HCT116 (cell line): ENCODE data around the gene ISCU. TPM values are rescaled to one million over a fixed set of nuclear protein-coding genes. Genes with fewer than 3 reads are reported as not detected.

ENCODE experiments used
- ATAC-seq: fragments of 200-7000 bp; cut with Tn5 transposase; 2 replicates; pipeline ENCODE4 v1.9.1; 2020; ENCODE audit warnings: mild to moderate bottlenecking, moderate library complexity
- BruUV-seq: library from RNA; stranded (reverse); fragments of 400-500 nt; replicated peaks from 2 replicates; lab custom pipeline; 2021; lab: Mats Ljungman, UMichigan
- CTCF ChIA-PET: fragments of 300-600 bp; sonication (Branson Sonifier 250); formaldehyde crosslinking; loops from one replicate; lab custom pipeline; 2021; ENCODE audit warnings: antibody characterized with exemption; lab: Charles Lee
- POLR2A ChIA-PET: fragments of 300-600, 350-600 bp; sonication (Branson Sonifier 250); formaldehyde crosslinking; loops from one replicate; lab custom pipeline; 2021; ENCODE audit warnings: antibody characterized with exemption; lab: Charles Lee
- RAD21 ChIA-PET, 2 experiments: fragments of 300-600 bp; sonication (Branson Sonifier 250); formaldehyde crosslinking; loops; one replicate each; lab custom pipeline; 2023; ENCODE audit warnings: low total read pairs in 2 of 2; ENCODE audit not compliant: uncharacterized antibody in 2 of 2, unreplicated experiment in 2 of 2, low non-redundant PET in 1 of 2; lab: Charles Lee
- DNase-seq: peaks from one replicate; pipeline ENCODE4 v3.0.0-alpha.2; 2010; ENCODE audit warnings: low read depth, low spot score
- H2AFZ ChIP-seq: fragments of 200-600 bp; shearing (Covaris generic), sonication (generic); 2 replicates; pipeline ENCODE4 v1.6.1; 2017; ENCODE audit warnings: low read depth, mixed run types, mixed read lengths, antibody characterized with exemption, low read length; ENCODE audit not compliant: poor library complexity, severe bottlenecking
- H3K27ac ChIP-seq: 2 replicates; pipeline ENCODE4 v1.5.1; 2012; ENCODE audit warnings: low read depth, low read length
- H3K27me3 ChIP-seq: fragments of 200-600 bp; sonication (generic); 2 replicates; pipeline ENCODE4 v1.6.1; 2016; ENCODE audit warnings: mixed run types, low read length, mixed read lengths; ENCODE audit not compliant: insufficient read depth
- H3K36me3 ChIP-seq, 2 experiments: fragments of 200-500 bp in 1 of 2; fragments of 200-600 bp in 1 of 2; sonication (Bioruptor generic) in 1 of 2; sonication (generic) in 1 of 2; 2 replicates each; pipeline versions ENCODE4 v1.5.1 to v1.6.1; 2014 to 2016; ENCODE audit warnings: low read length in 2 of 2, inconsistent platforms in 1 of 2, mixed read lengths in 1 of 2, mixed run types in 1 of 2; ENCODE audit not compliant: insufficient read depth in 2 of 2, control insufficient read depth in 1 of 2
- H3K4me1 ChIP-seq, 2 experiments: fragments of 200-600 bp in 1 of 2; sonication (generic) in 1 of 2; 2 replicates each; pipeline versions ENCODE4 v1.5.1 to v1.6.1; 2012 to 2017; ENCODE audit warnings: low read length in 2 of 2, inconsistent platforms in 1 of 2, mild to moderate bottlenecking in 1 of 2, mixed read lengths in 1 of 2, mixed run types in 1 of 2, moderate library complexity in 1 of 2; ENCODE audit not compliant: insufficient read depth in 2 of 2, control insufficient read depth in 1 of 2
- H3K4me2 ChIP-seq: fragments of 200-600 bp; sonication (generic); 2 replicates; pipeline ENCODE4 v1.6.1; 2017; ENCODE audit warnings: mixed run types, low read length, mixed read lengths
- H3K4me3 ChIP-seq, 2 experiments: fragments of 200-600 bp in 1 of 2; sonication (generic) in 1 of 2; replicated peaks in 1 of 2; 2 replicates each; pipeline ENCODE4 v1.5.1; 2011 to 2016; ENCODE audit warnings: low read length in 2 of 2, control low read depth in 1 of 2, low read depth in 1 of 2, mild to moderate bottlenecking in 1 of 2, mixed read lengths in 1 of 2, mixed run types in 1 of 2
- H3K79me2 ChIP-seq: fragments of 200-600 bp; sonication (generic); 2 replicates; pipeline ENCODE4 v1.6.1; 2017; ENCODE audit warnings: mild to moderate bottlenecking, mixed run types, low read length, moderate library complexity, mixed read lengths; ENCODE audit not compliant: insufficient read depth
- H3K9ac ChIP-seq: fragments of 200-600 bp; sonication (generic); 2 replicates; pipeline ENCODE4 v1.6.1; 2016; ENCODE audit warnings: low read length, mixed read lengths
- H3K9me2 ChIP-seq: fragments of 200-600 bp; sonication (generic), shearing (Covaris generic); 2 replicates; pipeline ENCODE4 v1.6.1; 2017; ENCODE audit warnings: mixed run types, mild to moderate bottlenecking, moderate library complexity; ENCODE audit not compliant: insufficient read depth
- H3K9me3 ChIP-seq, 2 experiments: fragments of 200-500 bp in 1 of 2; fragments of 200-600 bp in 1 of 2; sonication (Bioruptor generic) in 1 of 2; sonication (generic) in 1 of 2; 2 replicates each; pipeline ENCODE4 v1.6.1; 2014 to 2017; ENCODE audit warnings: low read length in 2 of 2, mixed read lengths in 2 of 2, inconsistent platforms in 1 of 2, low read depth in 1 of 2, mild to moderate bottlenecking in 1 of 2, mixed run types in 1 of 2, moderate library complexity in 1 of 2; ENCODE audit not compliant: control insufficient read depth in 1 of 2, insufficient read depth in 1 of 2
- H4K20me1 ChIP-seq: fragments of 200-600 bp; sonication (generic), shearing (Covaris generic); 2 replicates; pipeline ENCODE4 v1.6.1; 2017; ENCODE audit warnings: mixed run types, mild to moderate bottlenecking, moderate library complexity; ENCODE audit not compliant: insufficient read depth
- CBX3 ChIP-seq: IDR thresholded peaks from 2 replicates; pipeline ENCODE4 v1.6.1; 2012; ENCODE audit warnings: low read depth
- ELF1 ChIP-seq: IDR thresholded peaks from 2 replicates; pipeline ENCODE4 v1.6.1; 2012; ENCODE audit warnings: low read depth, borderline replicate concordance
- EZH2 ChIP-seq: fragments of 200-600 bp; sonication (generic); IDR thresholded peaks from 2 replicates; pipeline ENCODE4 v1.6.1; 2017; ENCODE audit warnings: antibody characterized with exemption, mixed run types
- JUND ChIP-seq: IDR thresholded peaks from 2 replicates; pipeline ENCODE4 v1.6.1; 2012
- POLR2A ChIP-seq: IDR thresholded peaks from 2 replicates; pipeline ENCODE4 v1.7.0; 2011; ENCODE audit warnings: borderline replicate concordance; ENCODE audit not compliant: insufficient read depth, insufficient read length; ENCODE audit errors: extremely low read depth
- RAD21 ChIP-seq: IDR thresholded peaks from 2 replicates; pipeline ENCODE4 v1.6.1; 2012; ENCODE audit warnings: low read depth, mild to moderate bottlenecking
- SIN3A ChIP-seq: IDR thresholded peaks from 2 replicates; pipeline ENCODE4 v1.6.1; 2012; ENCODE audit warnings: low read depth
- TCF7L2 ChIP-seq: IDR thresholded peaks from 2 replicates; pipeline ENCODE4 v1.7.0; 2011; ENCODE audit warnings: borderline replicate concordance, inconsistent platforms; ENCODE audit not compliant: insufficient read depth, insufficient read length; ENCODE audit errors: extremely low read depth
- ZFX ChIP-seq: fragments of 450-650 bp; IDR thresholded peaks from 2 replicates; pipeline ENCODE4 v1.6.1; 2017
- ZNF274 ChIP-seq: fragments of 200-500 bp; sonication (Bioruptor generic); IDR thresholded peaks from 2 replicates; pipeline ENCODE4 v1.6.1; 2014; ENCODE audit warnings: mild to moderate bottlenecking, low read depth, low read length, inconsistent platforms
- intact Hi-C: fragments of 100-400 bp; cut with micrococcal nuclease; formaldehyde crosslinking; loops from 2 replicates; pipeline ENCODE4 v1.10.0; 2022
- total RNA-seq: library from RNA; stranded (reverse); gene quantifications from one replicate; pipeline ENCODE4 v1.2.1, GENCODE V29; 2021; ENCODE audit not compliant: unreplicated experiment
- TF ChIP-seq, protein P1 (sequence below): IDR thresholded peaks from 2 replicates; pipeline ENCODE4 v1.6.1; 2012
- TF ChIP-seq, protein P2 (sequence below): IDR thresholded peaks from 2 replicates; pipeline ENCODE4 v1.6.1; 2012
- TF ChIP-seq, protein P3 (sequence below): IDR thresholded peaks from 2 replicates; pipeline ENCODE4 v1.6.1; 2011; ENCODE audit warnings: mild to moderate bottlenecking, low read length, moderate library complexity; ENCODE audit not compliant: insufficient replicate concordance; ENCODE audit errors: extremely low read depth

ISCU gene
- total RNA-seq, 1 experiment from 2014 or later: 89.6 TPM

DNA sequence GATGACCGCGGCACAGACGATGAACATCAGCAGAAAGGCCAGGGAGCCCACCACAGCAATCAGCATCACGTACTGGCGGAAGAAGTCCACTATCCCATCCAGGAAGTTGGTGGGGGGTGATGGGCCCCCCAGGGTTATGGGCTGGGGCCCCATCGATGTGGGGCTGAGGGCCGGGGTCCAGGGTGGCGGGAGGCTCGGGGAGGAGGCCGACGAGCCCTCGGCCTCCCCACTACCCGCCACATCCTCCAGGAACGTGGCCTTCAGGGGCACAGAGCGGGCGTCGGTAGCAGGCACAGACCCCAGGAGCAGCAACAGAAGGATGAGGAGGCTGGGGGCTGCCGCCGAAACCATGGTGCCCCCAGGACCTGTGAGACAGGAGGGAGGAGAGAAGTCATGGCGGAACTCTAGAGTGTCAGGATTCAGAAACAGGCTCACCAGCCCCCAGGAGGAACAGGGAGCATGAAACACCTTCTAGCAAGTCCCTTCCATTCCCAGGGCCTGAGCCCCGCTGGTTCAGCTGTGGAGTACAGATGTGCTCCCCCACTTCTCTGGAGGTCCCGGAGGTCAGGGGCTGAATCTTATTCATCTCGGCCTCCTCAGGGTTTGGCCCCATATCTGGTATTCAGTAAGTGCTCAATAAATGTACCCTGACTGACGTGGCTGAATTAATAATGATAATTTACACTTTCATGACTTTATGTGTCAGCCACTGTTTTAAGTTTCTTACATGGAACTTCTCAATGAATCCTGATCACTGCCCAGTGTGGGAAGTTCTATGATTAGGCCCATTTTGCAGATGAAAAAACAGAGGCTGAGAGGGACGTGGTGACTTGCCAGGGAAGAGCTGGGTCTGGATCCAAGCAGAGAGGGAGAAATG is 29.9 kb downstream of the ISCU start (continued):
- TF ChIP-seq, protein P1, sequence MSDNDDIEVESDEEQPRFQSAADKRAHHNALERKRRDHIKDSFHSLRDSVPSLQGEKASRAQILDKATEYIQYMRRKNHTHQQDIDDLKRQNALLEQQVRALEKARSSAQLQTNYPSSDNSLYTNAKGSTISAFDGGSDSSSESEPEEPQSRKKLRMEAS: no peak
- no peak for TF ChIP-seq ELF1
- TF ChIP-seq TCF7L2: no peak
- TF ChIP-seq, protein P2, sequence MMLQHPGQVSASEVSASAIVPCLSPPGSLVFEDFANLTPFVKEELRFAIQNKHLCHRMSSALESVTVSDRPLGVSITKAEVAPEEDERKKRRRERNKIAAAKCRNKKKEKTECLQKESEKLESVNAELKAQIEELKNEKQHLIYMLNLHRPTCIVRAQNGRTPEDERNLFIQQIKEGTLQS: no peak
- no peak for TF ChIP-seq SIN3A
- no peak for TF ChIP-seq EZH2
- TF ChIP-seq ZNF274: no peak
- no peak for TF ChIP-seq RAD21
- TF ChIP-seq JUND: no peak

DNA sequence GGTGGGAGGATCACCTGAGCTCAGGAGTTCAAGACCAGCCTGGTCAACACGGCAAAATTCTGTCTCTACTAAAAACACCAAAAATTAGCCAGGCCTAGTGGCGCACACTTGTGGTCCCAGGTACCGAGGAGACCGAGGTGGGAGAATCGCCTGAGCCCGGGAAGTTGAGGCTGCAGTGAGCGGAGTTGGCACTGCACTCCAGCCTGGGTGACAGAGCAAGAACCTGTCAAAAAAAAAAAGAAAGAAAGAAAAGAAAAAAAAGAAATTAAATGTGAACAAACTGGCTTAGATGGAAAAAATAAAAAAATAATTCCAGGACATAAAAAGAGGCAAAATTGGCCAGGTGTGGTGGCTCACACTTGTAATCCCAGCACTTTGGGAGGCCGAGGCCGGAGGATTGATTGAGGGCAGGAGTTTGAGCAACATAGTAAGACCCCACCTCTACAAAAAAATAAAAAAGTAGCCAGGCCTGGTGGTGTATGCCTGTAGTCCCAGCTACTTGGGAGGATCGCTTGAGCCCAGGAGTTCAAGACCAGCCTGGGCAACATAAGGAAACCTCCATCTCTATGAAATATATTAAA is 32.0 kb downstream of the ISCU start:
- Histone ChIP-seq H3K27ac (no peak overlapping the region), H3K79me2 (no peaks in the 10 kb centered on the region), H3K9me2 (no peaks in the 10 kb centered on the region), H3K27me3 (no peaks in the 10 kb centered on the region), H3K36me3 (no peaks in the 10 kb centered on the region), H3K4me3 (no peak overlapping the region), H3K9ac (no peak overlapping the region), H3K9me3 (no peaks in the 10 kb centered on the region), H3K4me1 (no peaks in the 10 kb centered on the region; a peak in 1 of 4 replicates), H3K4me2 (no peak overlapping the region), H4K20me1 (no peaks in the 10 kb centered on the region), H2AFZ (no peak overlapping the region)
- DNase-seq (no peak), ATAC-seq (no peak)
- no TSS peak for BruUV-seq
- ChIA-PET POLR2A (no interaction called here), CTCF (no interaction called here), RAD21 (no interaction called here)
- intact Hi-C loops: no loop called here
- TF ChIP-seq ZNF274: no peak
- TF ChIP-seq EZH2: no peak
- no peak for TF ChIP-seq ZFX
- no peak for TF ChIP-seq CBX3
- no peak for TF ChIP-seq POLR2A
- TF ChIP-seq, protein P3, sequence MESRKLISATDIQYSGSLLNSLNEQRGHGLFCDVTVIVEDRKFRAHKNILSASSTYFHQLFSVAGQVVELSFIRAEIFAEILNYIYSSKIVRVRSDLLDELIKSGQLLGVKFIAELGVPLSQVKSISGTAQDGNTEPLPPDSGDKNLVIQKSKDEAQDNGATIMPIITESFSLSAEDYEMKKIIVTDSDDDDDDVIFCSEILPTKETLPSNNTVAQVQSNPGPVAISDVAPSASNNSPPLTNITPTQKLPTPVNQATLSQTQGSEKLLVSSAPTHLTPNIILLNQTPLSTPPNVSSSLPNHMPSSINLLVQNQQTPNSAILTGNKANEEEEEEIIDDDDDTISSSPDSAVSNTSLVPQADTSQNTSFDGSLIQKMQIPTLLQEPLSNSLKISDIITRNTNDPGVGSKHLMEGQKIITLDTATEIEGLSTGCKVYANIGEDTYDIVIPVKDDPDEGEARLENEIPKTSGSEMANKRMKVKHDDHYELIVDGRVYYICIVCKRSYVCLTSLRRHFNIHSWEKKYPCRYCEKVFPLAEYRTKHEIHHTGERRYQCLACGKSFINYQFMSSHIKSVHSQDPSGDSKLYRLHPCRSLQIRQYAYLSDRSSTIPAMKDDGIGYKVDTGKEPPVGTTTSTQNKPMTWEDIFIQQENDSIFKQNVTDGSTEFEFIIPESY: no peak
- no peak for TF ChIP-seq ELF1
- no peak for TF ChIP-seq TCF7L2
